H1 (cell line): Measurements from ENCODE around the gene DEDD. TPM values are rescaled to one million over a fixed set of nuclear protein-coding genes. Genes with fewer than 3 reads are reported as not detected.

ENCODE experiments used
- CTCF ChIA-PET: fragments of 300-600 bp; sonication (Branson Sonifier 250); formaldehyde crosslinking; loops from one replicate; lab custom pipeline; 2021; ENCODE audit not compliant: partially characterized antibody; lab: Charles Lee
- POLR2A ChIA-PET: fragments of 300-600 bp; sonication (Branson Sonifier 250); formaldehyde crosslinking; loops from one replicate; lab custom pipeline; 2021; ENCODE audit warnings: inconsistent platforms; ENCODE audit not compliant: partially characterized antibody; lab: Charles Lee
- DNase-seq, 2 experiments: peaks; one replicate each; pipeline versions ENCODE4 v3.0.0 to v3.0.0-alpha.2; 2010 to 2022; ENCODE audit warnings: low spot score in 2 of 2, low read depth in 1 of 2, mixed read lengths in 1 of 2
- FAIRE-seq: peaks from 2 replicates; lab custom pipeline; 2011; peaks lifted over from hg19 to GRCh38; lab: Jason Lieb, UNC
- H2AFZ ChIP-seq: 2 replicates; pipeline ENCODE4 v1.8.1; 2012; ENCODE audit warnings: low read length, inconsistent platforms
- H2AK5ac ChIP-seq: 2 replicates; pipeline ENCODE4 v1.6.1; 2013; ENCODE audit warnings: low read depth, low read length
- H2BK120ac ChIP-seq: replicated peaks from 2 replicates; pipeline ENCODE3; 2013; ENCODE audit warnings: low read depth, low read length, inconsistent platforms
- H2BK12ac ChIP-seq: 2 replicates; pipeline ENCODE4 v1.6.1; 2013; ENCODE audit warnings: low read depth, low read length
- H2BK15ac ChIP-seq: 2 replicates; pipeline ENCODE4 v1.6.1; 2013; ENCODE audit warnings: low read length
- H2BK20ac ChIP-seq: 2 replicates; pipeline ENCODE4 v1.6.1; 2013; ENCODE audit warnings: low read length
- H2BK5ac ChIP-seq: 2 replicates; pipeline ENCODE4 v1.6.1; 2013; ENCODE audit warnings: low read depth, low read length
- H3K14ac ChIP-seq: 2 replicates; pipeline ENCODE4 v1.6.1; 2013; ENCODE audit warnings: inconsistent platforms; ENCODE audit not compliant: insufficient read length
- H3K18ac ChIP-seq: 2 replicates; pipeline ENCODE4 v1.6.1; 2013; ENCODE audit warnings: low read length; ENCODE audit errors: extremely low read depth
- H3K23ac ChIP-seq: 2 replicates; pipeline ENCODE4 v1.6.1; 2013; ENCODE audit warnings: inconsistent platforms; ENCODE audit not compliant: insufficient read length
- H3K23me2 ChIP-seq: 2 replicates; pipeline ENCODE4 v1.6.1; 2013; ENCODE audit warnings: low read depth, low read length
- H3K27ac ChIP-seq: 2 replicates; pipeline ENCODE4 v1.6.1; 2011; ENCODE audit warnings: low read depth, low read length, inconsistent platforms
- H3K27me3 ChIP-seq, 4 experiments: replicated peaks in 1 of 4; 1 replicate in 1 of 4; 2 replicates in 3 of 4; pipeline versions ENCODE4 v1.6.1 to v1.8.1; 2011 to 2013; ENCODE audit warnings: low read length in 3 of 4, mild to moderate bottlenecking in 3 of 4, inconsistent platforms in 2 of 4, mixed read lengths in 2 of 4, moderate library complexity in 1 of 4; ENCODE audit not compliant: control insufficient read depth in 3 of 4, insufficient read depth in 3 of 4; ENCODE audit errors: extremely low read depth in 1 of 4
- H3K36me3 ChIP-seq, 4 experiments: 2 replicates each; pipeline versions ENCODE4 v1.6.1 to v1.8.1; 2011 to 2013; ENCODE audit warnings: mild to moderate bottlenecking in 4 of 4, low read length in 3 of 4, moderate library complexity in 2 of 4, control low read depth in 1 of 4, inconsistent platforms in 1 of 4; ENCODE audit not compliant: insufficient read depth in 4 of 4, control insufficient read depth in 2 of 4
- H3K4ac ChIP-seq: replicated peaks from 2 replicates; pipeline ENCODE3; 2013; ENCODE audit warnings: low read length, low read depth, mixed read lengths, inconsistent platforms; ENCODE audit not compliant: insufficient read length
- H3K4me1 ChIP-seq, 4 experiments: replicated peaks in 1 of 4; 1 replicate in 1 of 4; 2 replicates in 3 of 4; pipeline versions ENCODE4 v1.6.1 to v1.8.1; 2011 to 2013; ENCODE audit warnings: low read length in 3 of 4, inconsistent platforms in 2 of 4, mixed read lengths in 1 of 4; ENCODE audit not compliant: insufficient read depth in 4 of 4, control insufficient read depth in 3 of 4
- H3K4me2 ChIP-seq, 2 experiments: 2 replicates each; pipeline versions ENCODE4 v1.6.1 to v1.8.1; 2011 to 2013; ENCODE audit warnings: low read depth in 2 of 2, low read length in 2 of 2, control low read depth in 1 of 2, inconsistent platforms in 1 of 2, mild to moderate bottlenecking in 1 of 2; ENCODE audit not compliant: insufficient read depth in 1 of 2
- H3K4me3 ChIP-seq, 4 experiments: fragments of 200-600, 300-600 bp in 1 of 4; sonication (generic), shearing (Covaris generic), sonication (Bioruptor Twin) in 1 of 4; 2 replicates each; pipeline versions ENCODE4 v1.5.1 to v1.8.1; 2011 to 2016; ENCODE audit warnings: low read length in 4 of 4, low read depth in 3 of 4, control low read depth in 2 of 4, inconsistent platforms in 2 of 4, mild to moderate bottlenecking in 2 of 4, mixed read lengths in 1 of 4, moderate library complexity in 1 of 4; ENCODE audit not compliant: insufficient read depth in 2 of 4; ENCODE audit errors: extremely low read depth in 1 of 4
- H3K56ac ChIP-seq: replicated peaks from 2 replicates; pipeline ENCODE3; 2013; ENCODE audit warnings: low read depth, mild to moderate bottlenecking, mixed read lengths, low read length, inconsistent platforms; ENCODE audit not compliant: insufficient read length
- H3K79me1 ChIP-seq: 2 replicates; pipeline ENCODE4 v1.6.1; 2013; ENCODE audit warnings: low read depth, low read length, control low read depth
- H3K79me2 ChIP-seq, 2 experiments: 2 replicates each; pipeline versions ENCODE4 v1.6.1 to v1.8.1; 2012 to 2013; ENCODE audit warnings: low read length in 2 of 2, mild to moderate bottlenecking in 2 of 2, inconsistent platforms in 1 of 2; ENCODE audit not compliant: insufficient read depth in 2 of 2, control insufficient read depth in 1 of 2
- H3K9ac ChIP-seq, 4 experiments: replicated peaks in 1 of 4; 1 replicate in 1 of 4; 2 replicates in 3 of 4; pipeline versions ENCODE4 v1.6.1 to v1.8.1; 2011 to 2013; ENCODE audit warnings: low read depth in 3 of 4, low read length in 3 of 4, control low read depth in 2 of 4, mild to moderate bottlenecking in 2 of 4, moderate library complexity in 2 of 4, inconsistent platforms in 1 of 4; ENCODE audit errors: extremely low read depth in 1 of 4
- H3K9me3 ChIP-seq, 2 experiments: 2 replicates each; pipeline versions ENCODE4 v1.6.1 to v1.8.1; 2012 to 2013; ENCODE audit warnings: mild to moderate bottlenecking in 2 of 2, moderate library complexity in 2 of 2, control low read depth in 1 of 2, inconsistent platforms in 1 of 2, low read depth in 1 of 2, low read length in 1 of 2, mixed read lengths in 1 of 2; ENCODE audit not compliant: insufficient read depth in 2 of 2
- H4K20me1 ChIP-seq, 2 experiments: replicated peaks in 1 of 2; 2 replicates each; pipeline versions ENCODE3 to v1.8.1; 2011 to 2013; ENCODE audit warnings: inconsistent platforms in 2 of 2, low read length in 2 of 2, mild to moderate bottlenecking in 1 of 2; ENCODE audit not compliant: insufficient read depth in 2 of 2, control insufficient read depth in 1 of 2
- H4K5ac ChIP-seq: 2 replicates; pipeline ENCODE4 v1.6.1; 2013; ENCODE audit warnings: low read length, low read depth, mixed read lengths, inconsistent platforms; ENCODE audit not compliant: insufficient read length
- H4K8ac ChIP-seq: 2 replicates; pipeline ENCODE4 v1.8.0; 2013; ENCODE audit warnings: mild to moderate bottlenecking, moderate library complexity, low read length, inconsistent platforms; ENCODE audit not compliant: insufficient read depth; ENCODE audit errors: extremely low read depth
- H4K91ac ChIP-seq: replicated peaks from 2 replicates; pipeline ENCODE3; 2013; ENCODE audit warnings: low read length, mixed read lengths, inconsistent platforms; ENCODE audit not compliant: insufficient read length
- JUN ChIP-seq: IDR thresholded peaks from 2 replicates; pipeline ENCODE4 v1.6.1; 2011; ENCODE audit warnings: low read depth, mild to moderate bottlenecking, improper control_type of control experiment, low read length
- PHF8 ChIP-seq: fragments of 200-600 bp; sonication (generic); conservative IDR thresholded peaks from 2 replicates; pipeline ENCODE4 v1.7.1; 2012; ENCODE audit warnings: low read depth, mild to moderate bottlenecking, inconsistent platforms, low read length, moderate library complexity
- RNF2 ChIP-seq: fragments of 200-900, 300-1000 bp; sonication (generic); IDR thresholded peaks from 2 replicates; pipeline ENCODE4 v1.7.1; 2016; ENCODE audit warnings: borderline replicate concordance, low read depth, mild to moderate bottlenecking, antibody characterized with exemption, low read length; ENCODE audit not compliant: poor library complexity, severe bottlenecking; ENCODE audit errors: missing control alignments
- WGBS, 2 experiments: shearing (Covaris generic) in 1 of 2; methylation state at CpG; one replicate each; pipeline versions ENCODE4 v1.1.6 to v1.1.7; 2013 to 2015; ENCODE audit warnings: low lambda C conversion rate in 2 of 2, mixed read lengths in 2 of 2, inconsistent platforms in 1 of 2, low coverage in 1 of 2, missing lambda C conversion rate in 1 of 2; ENCODE audit not compliant: insufficient replicate concordance in 2 of 2, insufficient coverage in 1 of 2, insufficient read length in 1 of 2; ENCODE audit errors: extremely low coverage in 1 of 2, missing lambda C conversion rate in 1 of 2; 5-methylcytosine and 5-hydroxymethylcytosine counted together
- polyA plus RNA-seq, 7 experiments: library from polyadenylated mRNA; depleted of rRNA in 3 of 7; stranded (reverse) in 5 of 7; unstranded in 2 of 7; fragments of >200 nt in 5 of 7; fragments of 200-250 nt in 2 of 7; gene quantifications; 1 replicate in 5 of 7; 2 replicates in 1 of 7; 4 replicates in 1 of 7; pipeline versions ENCODE4 v1.2.1 to v1.2.3, GENCODE V29; 2011 to 2013; ENCODE audit warnings: missing spikeins in 2 of 7, mixed read lengths in 2 of 7
- total RNA-seq: library from RNA; stranded (reverse); fragmentation: NEBNext Ultra II Directional; extraction: Animal tissue kit (Norgen Biotek cat#: 25700); gene quantifications from 2 replicates; pipeline ENCODE4 v1.2.1, GENCODE V29; 2021

The DEDD gene
- total and polyA plus RNA-seq, 2 of the 8 experiments (the other 6 are each of a cell fraction or from before 2014, with no cell fraction given): 42.6 to 55.9 TPM

GRCh38 chr1:161145832-161146231 is 13.4 kb upstream of the DEDD start:
- H2BK12ac ChIP-seq: no peak overlapping the region
- no peaks in the 10 kb centered on the region for H3K79me1 ChIP-seq
- no peak overlapping the region for H3K23ac ChIP-seq
- no peak overlapping the region for H3K56ac ChIP-seq
- 81% methylated on average over 3 of the region's 3 CpGs; no CpG with 5 or more reads in 1 of the 2 experiments for WGBS, 2 experiments
- H3K9me3 ChIP-seq: no peaks in the 10 kb centered on the region
- H3K4me1 ChIP-seq: no peaks in the 10 kb centered on the region
- no peak overlapping the region for H4K5ac ChIP-seq
- no peak overlapping the region for H3K4ac ChIP-seq
- H3K79me2 ChIP-seq: no peaks in the 10 kb centered on the region
- no peak overlapping the region for H4K8ac ChIP-seq
- CTCF ChIA-PET: interaction anchor here (0.6 to 1.3 kb wide), 3 partner anchors 10 to 44 kb away, joined by 3 to 4 read pairs (median 3); partner anchors contain the start of gene PPOX
- H2BK120ac ChIP-seq: no peak overlapping the region
- TF ChIP-seq PHF8 (no peak), JUN (no peak), RNF2 (no peak)
- no peak for DNase-seq
- no peak overlapping the region for H2AK5ac ChIP-seq
- no peak overlapping the region for H3K27ac ChIP-seq
- no peak overlapping the region for H3K4me3 ChIP-seq
- H4K20me1 ChIP-seq: no peaks in the 10 kb centered on the region
- no peak for FAIRE-seq
- H3K18ac ChIP-seq: no peak overlapping the region
- H4K91ac ChIP-seq: no peak overlapping the region
- no peaks in the 10 kb centered on the region for H3K23me2 ChIP-seq
- H3K9ac ChIP-seq: no peak overlapping the region
- no peak overlapping the region for H2BK20ac ChIP-seq
- H3K4me2 ChIP-seq: no peak overlapping the region
- POLR2A ChIA-PET: interaction anchor here (0.7 kb wide), 1 partner anchor 47 kb away, joined by 3 read pairs; no protein-coding TSS in a partner anchor
- H3K14ac ChIP-seq: no peak overlapping the region
- no peak overlapping the region for H2AFZ ChIP-seq
- no peaks in the 10 kb centered on the region for H3K36me3 ChIP-seq
- H2BK15ac ChIP-seq: no peak overlapping the region
- H3K27me3 ChIP-seq: no peaks in the 10 kb centered on the region
- no peak overlapping the region for H2BK5ac ChIP-seq
